T1000 (cell line): ENCODE data around the gene DOCK1.

Experiments
- DNase-seq: peaks from one replicate; lab custom pipeline; 2025; ENCODE audit warnings: mixed read lengths; lab: John Stamatoyannopoulos, UW

DOCK1 gene

DNA sequence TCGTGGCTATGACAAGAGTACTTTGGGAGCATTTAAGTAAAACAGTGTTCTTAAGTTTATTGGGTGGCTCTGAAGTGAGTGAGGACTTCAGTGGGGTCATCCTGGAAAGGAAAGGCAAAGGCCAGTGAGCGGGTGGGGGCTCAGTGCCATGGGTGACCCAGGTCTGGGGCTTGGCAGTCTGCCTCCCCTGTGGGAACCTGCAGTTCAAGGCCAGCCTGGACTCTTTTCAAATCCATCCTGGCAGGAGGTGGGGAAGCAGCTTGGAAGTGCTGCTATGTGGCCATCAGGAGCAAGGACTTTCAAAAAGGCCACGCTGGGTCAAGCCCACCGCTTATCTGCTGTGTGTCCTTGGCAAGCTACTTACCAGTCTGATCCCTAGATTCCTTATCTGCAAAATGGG, 495.0 kb downstream of the DOCK1 start:
- no peak for DNase-seq

DNA sequence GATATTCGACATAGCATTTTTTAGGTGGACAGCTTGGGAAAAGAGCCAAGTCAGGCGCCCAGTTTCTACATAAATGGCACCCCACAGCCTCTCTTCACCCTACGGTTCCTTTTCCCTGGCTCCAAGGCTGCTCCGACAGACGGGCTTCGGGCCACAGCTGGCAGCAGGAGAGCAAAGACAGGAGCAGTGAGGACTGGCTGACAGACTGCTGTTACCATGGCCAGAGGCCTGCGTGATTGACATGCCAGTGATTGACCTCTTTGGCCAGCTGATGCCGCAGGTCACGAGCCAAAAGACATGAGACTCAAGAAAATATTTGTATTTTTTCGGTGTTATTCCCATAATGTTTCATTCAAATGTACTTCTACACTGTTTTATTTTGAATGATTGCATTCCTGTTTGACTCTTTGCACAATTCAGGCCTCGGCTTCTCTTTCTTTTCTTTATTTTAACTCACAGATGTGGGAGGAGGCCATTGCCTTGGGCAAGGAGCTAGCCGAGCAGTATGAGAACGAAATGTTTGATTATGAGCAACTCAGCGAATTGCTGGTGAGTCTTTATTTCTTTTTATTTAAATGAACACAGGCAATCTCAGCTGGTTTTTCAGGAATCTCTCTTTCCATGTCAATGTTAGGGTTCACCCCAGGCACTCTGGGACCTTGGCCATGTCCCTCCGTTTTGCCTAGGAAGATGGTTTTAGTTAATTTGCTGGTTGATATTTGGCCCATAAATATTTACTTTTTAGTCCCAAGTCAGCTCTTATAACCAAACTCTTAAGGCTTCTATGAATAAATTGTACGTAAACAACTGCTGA, 497.6 kb downstream of the DOCK1 start:
- no peak for DNase-seq

DNA sequence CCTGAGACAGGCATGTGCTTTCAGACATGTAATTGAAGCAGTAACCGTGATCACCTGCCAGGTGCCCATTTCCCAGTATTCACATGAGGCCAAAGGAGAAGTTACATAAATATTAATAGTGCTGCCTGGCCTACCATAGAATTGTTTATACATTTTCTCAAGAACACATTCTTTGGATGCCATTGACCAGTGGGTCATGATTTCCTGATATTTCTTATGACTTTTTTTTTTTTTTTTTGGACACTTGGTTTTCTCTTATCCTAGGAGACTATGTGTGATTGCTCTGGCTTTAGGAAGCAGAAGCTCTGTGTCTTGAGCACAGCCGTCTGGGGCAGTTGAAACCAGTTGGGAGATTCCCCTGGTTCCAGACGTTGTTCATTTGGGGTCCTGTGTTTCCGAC, 500.0 kb downstream of the DOCK1 start:
- DNase-seq = no peak

DNA sequence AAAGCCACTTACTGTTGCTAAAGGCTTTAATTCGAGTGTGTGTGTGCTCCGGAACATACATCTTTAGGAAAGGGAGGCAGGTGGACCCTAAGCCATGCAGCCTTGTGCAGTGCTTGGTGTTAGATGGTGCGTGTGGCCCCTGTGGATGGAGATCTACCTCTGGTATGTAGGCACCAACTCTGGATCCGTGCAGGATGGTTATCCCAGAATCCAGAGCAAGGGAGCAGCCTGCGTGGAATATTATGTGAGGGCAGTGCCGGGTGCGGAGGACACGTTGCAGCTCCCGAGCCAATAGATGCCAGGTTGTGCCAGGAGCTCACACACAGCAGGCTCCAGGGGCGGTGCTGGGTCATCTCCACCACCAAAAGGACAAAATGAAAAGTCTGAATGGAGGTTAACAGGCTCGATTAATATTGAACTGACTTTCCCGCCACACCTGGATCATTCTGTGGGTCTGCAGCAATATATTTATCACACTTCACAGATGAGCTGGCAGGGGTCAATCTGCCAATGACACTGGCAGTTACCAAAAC, 500.9 kb downstream of the DOCK1 start:
- no peak for DNase-seq

DNA sequence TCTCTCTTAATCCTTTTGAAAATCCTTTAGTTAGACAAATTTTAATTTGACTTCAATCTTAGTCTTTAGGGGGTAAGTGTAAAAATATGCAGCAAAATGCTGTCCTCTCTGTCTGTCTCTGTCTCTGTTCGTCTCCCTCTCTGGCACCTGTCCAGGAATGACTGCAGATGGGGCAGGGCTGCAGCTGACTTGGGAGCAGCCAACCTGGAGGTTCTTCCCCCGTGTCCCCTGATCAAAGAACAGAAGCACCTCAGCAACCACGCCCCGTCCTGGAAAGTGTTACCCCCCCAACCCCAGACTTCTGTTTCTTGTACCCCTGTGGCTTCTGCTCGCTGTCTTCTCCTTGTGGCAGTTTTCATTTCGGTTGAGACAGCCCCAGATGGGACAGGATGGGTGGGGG, 502.3 kb downstream of the DOCK1 start:
- no peak for DNase-seq

DNA sequence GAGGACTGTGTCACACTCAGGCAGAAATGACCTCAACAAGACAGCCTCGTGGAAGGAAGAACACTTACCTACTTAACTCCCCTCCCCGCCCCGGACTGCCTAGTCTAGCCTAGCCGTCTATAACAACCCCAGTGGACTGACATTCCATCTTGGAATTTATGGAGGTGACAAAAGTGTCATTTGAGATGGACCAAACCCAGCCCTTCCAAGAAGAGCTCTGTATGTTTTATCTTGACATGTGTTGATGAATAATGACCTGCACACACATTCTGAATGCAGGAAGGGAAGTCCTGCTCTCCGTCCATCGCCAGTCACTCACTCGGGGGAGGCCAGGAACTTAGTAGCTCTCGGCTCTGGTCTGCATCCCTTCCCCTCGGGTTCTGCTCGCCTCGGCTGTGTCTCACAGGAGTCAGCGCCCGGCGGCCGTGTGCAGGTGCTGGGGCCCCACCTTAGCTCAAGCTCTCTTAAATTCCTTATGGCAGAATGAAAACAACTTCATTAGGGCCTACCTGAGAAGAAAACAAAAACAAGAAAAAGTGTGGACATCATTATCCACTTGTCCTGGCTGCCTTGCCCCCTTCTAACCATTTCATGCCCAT, 503.0 kb downstream of the DOCK1 start:
- no peak for DNase-seq

DNA sequence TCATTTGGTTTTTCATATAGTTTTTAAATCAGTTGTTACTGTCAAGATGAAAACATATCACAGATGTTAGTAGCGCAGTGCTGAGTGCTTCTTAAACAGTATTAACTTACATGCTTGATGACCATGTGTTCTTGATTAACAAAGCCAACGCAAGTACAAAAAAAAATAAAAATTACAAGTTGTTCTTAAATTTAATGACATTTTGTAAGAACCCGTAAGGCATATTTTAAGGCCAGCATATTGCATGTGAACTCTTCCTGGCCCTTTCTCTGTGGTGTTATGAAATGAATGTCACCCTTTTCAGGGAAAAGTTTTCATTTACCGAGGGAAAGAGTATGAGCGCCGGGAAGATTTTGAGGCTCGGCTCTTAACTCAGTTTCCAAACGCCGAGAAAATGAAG, 503.5 kb downstream of the DOCK1 start:
- no peak for DNase-seq

DNA sequence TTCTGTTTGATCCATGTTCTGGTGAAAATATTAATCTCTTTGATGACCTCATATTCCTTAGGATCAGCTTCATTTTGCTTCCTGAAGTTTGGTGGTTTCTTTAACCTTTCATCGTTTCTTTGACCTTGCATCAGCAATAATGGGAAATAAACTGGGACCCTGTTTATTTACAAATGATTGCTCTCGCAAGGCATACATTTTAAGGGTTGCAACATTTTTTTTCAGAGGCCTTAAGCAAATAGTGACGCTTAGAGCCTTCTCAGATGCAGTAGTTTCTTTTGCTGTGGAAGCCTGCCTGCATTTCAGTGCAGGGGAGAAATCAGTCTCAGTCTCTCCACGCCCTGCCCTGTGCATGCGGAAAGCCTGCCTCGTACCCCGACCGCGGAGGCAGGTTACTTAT, 504.8 kb downstream of the DOCK1 start:
- no peak for DNase-seq

DNA sequence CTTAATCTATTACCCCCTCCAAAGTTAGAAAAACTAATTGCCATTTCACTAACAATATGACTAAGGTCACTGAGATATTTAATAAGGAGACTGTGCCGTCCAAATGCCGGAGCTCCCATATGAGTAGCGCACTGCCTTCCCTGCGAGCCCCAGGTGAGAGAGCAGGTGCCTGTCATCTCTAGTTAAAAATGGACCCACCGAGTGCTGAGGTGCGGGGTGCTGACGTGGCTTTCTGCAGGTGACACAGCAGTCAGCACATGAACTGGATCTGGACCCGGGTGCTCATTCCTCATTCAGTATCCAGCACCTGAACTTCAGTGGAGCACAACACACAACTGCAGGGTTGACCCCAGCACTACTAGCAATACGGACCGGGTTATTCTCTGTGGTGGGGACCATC, 505.8 kb downstream of the DOCK1 start:
- no peak for DNase-seq

DNA sequence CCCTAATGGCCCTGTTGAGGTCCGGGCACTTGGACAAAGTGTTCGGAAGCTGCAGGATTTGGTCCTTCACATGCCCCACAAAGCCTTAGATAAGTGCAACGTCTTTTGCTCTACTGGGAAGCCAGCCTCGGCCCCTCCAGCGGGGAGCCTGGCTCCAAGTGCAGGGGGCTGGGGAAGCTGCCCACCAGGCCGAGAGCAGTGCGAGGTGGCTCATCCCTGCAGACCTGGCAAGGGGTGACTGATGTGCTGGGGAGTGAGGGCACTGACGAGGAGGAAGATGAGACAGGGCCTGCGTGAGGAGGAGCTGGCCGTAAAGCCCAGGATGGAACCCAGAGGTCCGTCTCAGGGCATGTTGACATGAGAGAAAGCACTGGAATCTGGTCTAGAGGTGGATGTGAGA, 508.1 kb downstream of the DOCK1 start:
- DNase-seq = no peak

DNA sequence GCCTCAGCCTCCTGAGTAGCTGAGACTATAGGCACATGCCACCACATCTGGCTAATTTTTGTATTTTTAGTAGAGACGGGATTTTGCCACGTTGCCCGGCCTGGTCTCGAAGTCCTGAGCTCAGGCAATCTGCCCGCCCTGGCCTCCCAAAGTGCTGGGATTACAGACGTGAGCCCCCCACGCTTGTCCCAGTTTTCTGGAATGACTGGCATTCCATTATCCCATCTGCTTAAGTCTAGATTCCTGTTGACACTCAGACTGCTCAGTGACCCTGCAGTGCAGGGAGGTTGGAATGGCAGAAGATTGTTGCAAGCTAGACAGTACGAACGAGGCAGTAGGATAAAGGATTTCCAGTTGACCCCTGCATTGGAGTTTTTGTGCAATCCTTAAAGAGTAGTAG, 508.8 kb downstream of the DOCK1 start:
- DNase-seq = no peak

DNA sequence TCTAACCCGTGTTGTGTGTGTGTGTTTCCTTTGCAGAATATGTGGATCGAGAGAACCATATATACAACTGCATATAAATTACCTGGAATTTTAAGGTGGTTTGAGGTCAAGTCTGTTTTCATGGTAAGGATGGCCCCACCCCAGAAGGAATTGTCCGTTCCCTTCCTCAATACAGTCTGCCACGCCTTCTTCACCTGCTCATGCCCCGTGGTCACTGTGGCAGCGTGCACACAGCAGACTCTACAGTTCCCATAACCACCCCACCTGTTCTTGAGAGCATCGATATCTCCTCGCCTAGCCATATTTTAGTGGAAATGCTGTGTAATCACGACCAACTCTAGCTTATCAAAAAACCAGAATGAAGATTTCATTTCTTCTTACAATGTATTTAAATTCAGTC, 509.9 kb downstream of the DOCK1 start:
- DNase-seq = no peak

DNA sequence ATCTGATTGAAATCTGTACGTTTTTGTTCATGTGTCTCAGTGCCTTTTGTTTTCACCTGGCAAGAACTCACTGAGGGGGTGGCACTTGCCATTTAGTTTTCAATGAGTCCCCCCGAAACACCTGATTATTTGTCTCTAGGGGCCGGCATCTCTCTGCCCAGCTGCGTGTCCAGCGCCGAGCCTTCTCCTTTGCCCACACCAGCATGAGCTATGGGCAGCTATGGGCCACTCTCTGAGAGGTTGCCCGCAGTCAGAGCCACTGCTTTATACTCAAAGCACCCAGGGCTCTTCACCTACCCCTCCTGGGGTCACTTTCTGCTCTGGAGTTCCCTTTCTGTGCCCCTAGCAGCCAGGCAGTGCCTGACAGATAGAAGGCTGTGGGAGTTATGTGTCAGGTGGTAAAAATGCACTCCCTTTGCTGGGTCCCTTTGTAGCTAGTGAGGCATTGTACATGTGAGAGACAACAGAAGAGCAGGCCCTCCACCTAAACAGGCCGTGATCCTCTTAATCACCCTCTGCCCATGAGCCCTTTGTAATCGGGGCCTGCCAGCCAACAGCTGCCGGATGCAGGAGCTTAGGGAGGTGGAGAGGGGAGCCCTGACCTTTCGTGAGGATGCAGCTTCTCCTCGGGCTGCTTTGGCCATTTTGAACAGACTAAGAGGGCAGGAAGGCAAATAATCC, 510.8 kb downstream of the DOCK1 start:
- DNase-seq = no peak

DNA sequence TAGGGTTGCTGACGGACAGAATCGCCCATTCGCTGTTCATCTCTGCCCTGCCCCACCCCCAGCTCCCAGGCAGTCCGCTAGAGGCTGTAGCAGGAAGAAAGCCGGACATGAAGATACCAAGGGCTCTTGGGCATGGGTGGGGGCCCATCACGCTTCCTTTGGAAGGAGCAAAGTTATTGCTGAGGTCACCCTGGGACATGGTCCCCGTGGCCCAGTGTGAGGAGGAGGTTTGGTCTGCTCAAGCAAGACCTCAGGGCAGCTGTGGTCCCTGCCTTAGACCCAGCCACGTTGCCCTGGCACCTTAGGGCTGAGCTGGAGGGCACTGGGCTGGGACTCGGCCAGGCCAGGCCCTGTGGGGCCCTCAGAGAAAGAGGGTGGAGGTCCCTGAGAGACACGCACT, 511.8 kb downstream of the DOCK1 start:
- DNase-seq = no peak

DNA sequence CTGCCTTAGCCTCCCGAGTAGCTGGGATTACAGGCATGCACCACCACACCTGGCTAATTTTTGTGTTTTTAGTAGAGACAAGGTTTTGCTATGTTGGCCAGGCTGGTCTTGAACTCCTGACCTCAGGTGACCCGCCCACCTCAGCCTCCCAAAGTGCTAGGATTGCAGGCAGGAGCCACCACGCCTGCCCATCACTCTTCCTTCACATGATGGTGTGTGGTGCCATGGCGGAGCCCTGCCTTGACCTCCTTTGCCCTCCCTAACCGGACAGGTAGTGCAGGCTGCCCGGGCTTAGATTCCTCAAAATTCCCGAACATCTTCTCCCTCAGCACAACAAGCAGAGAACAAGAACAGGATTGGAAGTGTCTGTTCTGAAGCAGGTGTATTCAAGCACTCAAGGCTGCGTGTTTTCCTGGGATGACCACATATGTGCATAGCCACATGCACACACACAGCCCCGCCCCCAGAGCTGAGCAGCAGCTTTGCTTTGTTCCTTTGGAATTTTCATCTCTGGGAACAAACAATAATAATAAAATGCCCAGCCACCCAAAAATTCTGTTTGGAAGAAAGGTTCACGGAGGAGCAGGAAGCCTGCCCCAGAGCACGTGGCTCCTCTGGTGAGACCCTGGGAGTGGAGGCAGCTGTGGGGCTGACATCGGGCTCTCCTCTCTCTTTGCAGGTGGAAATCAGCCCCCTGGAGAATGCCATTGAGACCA, 512.6 kb downstream of the DOCK1 start:
- DNase-seq = no peak

DNA sequence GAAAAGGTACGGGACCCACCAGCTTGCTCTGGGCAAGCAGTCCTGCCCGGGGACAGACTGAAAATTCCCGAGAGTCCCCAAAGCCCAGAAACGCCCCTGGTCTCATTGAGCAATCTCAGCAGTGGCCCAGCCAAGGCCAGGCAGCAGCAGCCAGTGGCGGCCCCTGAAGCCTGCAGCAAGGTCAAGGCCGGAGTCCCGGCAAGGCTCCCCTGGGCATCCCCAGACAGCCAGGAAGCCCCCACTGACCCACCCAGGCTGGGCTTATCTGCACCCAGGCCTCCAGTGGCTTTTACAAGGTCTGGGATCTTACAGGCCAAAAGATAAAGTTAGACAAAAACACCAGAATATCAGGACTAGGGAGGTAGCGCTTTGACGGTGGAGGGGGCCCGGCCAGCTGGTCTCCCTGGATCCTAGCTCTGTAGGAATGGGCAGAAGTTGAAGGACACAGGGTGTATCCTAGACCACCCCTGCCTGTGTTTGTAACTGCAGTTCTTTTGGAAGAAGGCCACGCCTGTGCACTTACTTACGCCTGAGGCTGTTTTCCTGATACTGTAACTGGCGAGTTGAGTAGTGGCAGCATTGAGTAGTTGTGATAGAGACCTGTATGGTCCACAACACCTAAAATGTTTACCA, 513.4 kb downstream of the DOCK1 start:
- DNase-seq = no peak

DNA sequence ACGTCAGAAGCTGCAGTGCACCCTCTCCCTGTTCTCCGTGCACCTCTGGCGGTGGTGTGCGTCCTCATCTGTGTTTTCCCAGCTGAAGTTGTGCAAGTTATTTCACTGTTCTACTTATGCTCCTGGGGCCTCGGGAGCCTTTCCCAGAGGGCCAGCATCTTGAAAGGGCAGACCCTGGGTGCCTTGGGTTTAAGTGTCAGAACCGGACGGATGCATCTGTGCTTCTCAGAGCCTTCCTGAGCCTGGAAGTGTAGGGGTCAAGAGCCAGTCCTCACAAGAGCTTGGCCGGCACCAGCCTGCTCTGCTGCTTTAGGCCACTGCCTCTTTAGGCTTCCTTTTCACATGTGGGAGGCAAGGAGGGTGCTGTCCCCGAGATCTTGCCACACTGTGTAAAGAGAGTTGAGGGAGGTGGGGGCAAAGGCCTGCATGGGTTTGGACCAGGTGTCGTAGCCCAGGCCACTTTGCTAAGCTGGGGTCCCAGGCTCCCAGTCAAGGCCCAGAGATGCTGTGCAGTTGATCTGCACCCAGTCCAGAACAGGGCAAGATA, 515.0 kb downstream of the DOCK1 start:
- no peak for DNase-seq

DNA sequence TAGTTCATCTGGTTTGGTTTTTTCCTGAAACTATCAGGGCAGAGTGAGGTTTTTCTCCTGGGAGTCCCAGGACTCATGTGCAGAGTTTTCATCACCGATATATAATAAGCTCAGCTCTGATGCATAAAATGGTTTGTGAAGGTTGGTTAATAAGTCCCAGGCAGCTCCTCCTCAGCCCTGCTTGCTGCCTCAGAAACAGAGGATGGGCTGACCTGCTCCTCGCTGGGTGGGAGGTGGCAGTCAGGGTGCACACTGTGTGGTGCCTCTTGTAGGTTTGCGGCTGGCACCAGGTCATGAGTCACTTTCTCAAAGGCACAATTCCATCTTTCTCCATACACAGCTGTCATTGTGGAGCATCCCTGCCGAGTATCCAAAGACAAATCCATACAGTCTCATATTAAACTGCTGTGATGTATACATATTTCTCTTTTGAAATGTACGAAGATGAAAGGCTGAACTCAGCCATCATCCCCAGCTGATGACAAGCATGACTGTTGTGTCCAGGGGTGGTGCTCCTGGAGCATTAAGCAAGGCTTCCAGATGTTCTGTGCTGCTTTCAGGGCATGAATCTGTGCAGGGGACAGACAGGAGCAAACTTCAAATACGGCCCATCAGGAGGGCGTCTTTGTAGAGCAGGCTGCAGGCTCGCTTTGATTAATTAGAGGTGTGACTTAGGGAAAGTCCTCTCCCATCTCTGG, 518.1 kb downstream of the DOCK1 start:
- DNase-seq = no peak

DNA sequence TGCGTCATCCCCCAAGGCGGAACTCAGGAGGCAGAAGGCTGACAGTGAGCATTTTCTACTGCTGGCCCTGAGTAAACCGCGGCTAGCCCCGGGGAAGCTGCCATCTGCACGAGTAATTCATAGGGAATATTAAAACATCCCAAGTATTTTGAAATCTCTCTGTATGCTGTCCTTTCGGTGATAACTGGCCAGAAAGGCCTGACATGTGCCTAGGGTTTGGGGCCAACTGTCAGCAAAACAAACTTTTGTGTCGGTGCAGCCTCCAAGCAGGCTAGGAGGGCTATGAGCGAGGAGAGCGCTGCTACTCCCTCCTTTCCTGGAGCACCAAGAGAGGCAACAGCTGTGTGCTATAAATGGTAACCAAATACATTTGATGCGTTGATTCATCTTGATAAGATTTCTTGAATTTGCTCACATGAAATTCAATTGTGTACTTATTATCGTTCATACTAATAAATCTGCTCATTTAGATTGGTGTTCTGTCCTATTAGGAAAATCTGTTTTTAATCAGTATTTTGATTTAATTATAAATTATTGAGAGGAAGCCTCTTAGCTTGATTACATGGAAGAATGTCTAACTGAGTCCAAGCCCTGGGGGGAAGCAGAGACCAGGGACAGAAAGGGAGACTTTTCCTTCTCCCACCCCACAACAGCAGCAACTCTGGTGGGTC, 519.5 kb downstream of the DOCK1 start:
- DNase-seq = no peak

DNA sequence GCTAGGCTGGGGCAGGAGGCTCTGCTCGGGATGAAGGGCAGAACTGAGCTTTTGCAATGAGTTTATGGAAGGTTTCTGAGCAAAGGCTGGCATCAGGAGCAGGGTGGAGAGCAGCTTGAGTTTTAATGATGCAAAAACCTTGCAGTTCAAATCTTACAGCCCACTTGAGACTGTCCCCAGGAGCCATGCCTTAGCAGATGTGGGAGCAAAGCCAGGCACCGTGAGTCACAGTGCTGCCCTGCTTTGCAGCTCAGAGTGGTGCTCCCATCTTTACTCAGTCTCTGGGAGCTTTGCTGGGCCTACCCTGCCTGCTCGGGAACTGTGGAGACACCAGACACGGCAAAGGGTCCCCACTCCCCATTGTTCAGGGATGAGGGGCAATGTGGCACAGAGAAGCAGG, 521.5 kb downstream of the DOCK1 start:
- no peak for DNase-seq
